Thyroid gland (tissue), 4 donors: Measurements from ENCODE around the gene LPCAT2. TPM values are rescaled to one million over a fixed set of nuclear protein-coding genes. Genes with fewer than 3 reads are reported as not detected.

ENCODE experiments used
- DNase-seq, 2 donors: peaks; one replicate each; pipeline ENCODE4 v3.0.0-alpha.2; 2019
- H3K27ac ChIP-seq, 3 donors: fragments of 200-600 bp; sonication (generic); 1 replicate in 2 of 3; 2 replicates in 1 of 3; pipeline ENCODE4 v1.5.1; 2016 to 2019; ENCODE audit warnings: mild to moderate bottlenecking in 1 of 3, moderate library complexity in 1 of 3
- H3K27me3 ChIP-seq: fragments of 200-600 bp; sonication (generic); one replicate; pipeline ENCODE4 v1.5.1; 2019
- H3K36me3 ChIP-seq, 2 donors: fragments of 200-600 bp; sonication (generic); one replicate each; pipeline ENCODE4 v1.5.1; 2016 to 2019
- H3K4me1 ChIP-seq, 2 donors: fragments of 200-600 bp; sonication (generic); one replicate each; pipeline ENCODE4 v1.5.1; 2017 to 2019
- H3K4me3 ChIP-seq, 3 donors: fragments of 200-600 bp; sonication (generic); replicated peaks in 1 of 3; 1 replicate in 2 of 3; 2 replicates in 1 of 3; pipeline ENCODE4 v1.5.1; 2016; ENCODE audit warnings: mild to moderate bottlenecking in 1 of 3
- H3K9me3 ChIP-seq: fragments of 200-600 bp; sonication (generic); one replicate; pipeline ENCODE4 v1.5.1; 2017
- POLR2A ChIP-seq, 2 donors: fragments of 450-650 bp; IDR thresholded peaks; one replicate each; pipeline ENCODE4 v1.6.1; 2017; ENCODE audit warnings: antibody characterized with exemption in 2 of 2, mild to moderate bottlenecking in 2 of 2, moderate library complexity in 1 of 2
- WGBS, 2 donors: methylation state at CpG; one replicate each; pipeline ENCODE4 v1.1.5; 2017; 5-methylcytosine and 5-hydroxymethylcytosine counted together
- intact Hi-C: fragments of 100-400 bp; cut with DNase I; formaldehyde crosslinking; loops from one replicate; pipeline ENCODE4 v1.15.1; 2023
- total RNA-seq, 4 donors: library from RNA; depleted of rRNA; stranded (reverse); fragments of >200 nt; gene quantifications; one replicate each; pipeline ENCODE4 v1.2.3, GENCODE V29; 2016
- TF ChIP-seq, protein P1 (sequence below), 6 experiments: fragments of 200-600 bp in 3 of 6; fragments of 450-650 bp in 3 of 6; sonication (generic) in 3 of 6; IDR thresholded peaks; one replicate each; pipeline ENCODE4 v1.5.1; 2016 to 2019; ENCODE audit warnings: antibody characterized with exemption in 6 of 6, mild to moderate bottlenecking in 2 of 6, inconsistent platforms in 1 of 6, moderate library complexity in 1 of 6

Gene LPCAT2
- total RNA-seq, 4 donors from 2014 or later: 115 to 274 (median 214) TPM

DNA sequence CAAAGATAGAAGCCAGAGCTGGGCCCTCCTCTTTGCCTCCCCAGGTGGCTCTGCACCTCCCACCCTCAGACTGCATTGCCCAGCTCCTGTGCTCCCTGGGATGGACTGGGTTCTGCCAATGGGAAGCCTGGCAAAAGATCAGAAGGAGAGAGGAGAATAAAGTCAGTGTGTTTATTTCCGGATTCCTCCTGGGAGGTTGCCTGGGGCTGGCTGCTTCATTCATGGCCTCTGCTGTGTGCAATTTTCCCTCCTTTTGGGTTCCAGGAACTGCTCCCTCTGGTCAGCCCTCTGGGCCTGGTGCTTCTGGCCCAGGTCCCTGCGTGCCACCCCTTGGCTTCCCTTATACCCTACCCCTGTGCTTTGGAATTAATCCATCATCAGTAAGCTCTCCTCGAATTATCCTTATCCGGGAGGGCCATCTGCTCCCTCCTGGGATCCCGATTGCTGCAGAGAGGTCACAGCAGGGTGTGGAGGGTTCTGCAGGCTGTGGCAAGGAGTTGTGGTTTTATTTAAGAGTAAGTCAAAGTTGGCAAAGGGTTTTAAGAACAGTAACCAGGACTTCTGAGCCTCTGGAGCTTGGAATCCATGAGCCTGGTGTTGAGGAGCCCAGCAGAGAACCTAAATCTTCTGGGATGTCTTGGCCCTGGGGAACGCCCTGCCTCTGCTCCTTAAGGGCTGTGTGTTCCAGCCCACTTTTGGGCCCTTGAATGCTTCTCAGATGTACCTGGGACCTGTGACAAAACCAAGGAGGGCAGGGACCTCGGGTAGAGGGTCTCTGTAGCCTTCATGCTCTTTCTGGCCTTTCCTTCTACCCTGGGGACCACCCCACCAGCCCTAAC, 38.1 kb upstream of the LPCAT2 start:
- intact Hi-C loops: no loop called here
- Histone ChIP-seq H3K27me3 (no peaks in the 10 kb centered on the region), H3K4me3 (no peak overlapping the region), H3K27ac (peak overlapping the region; percentile 9 to 65 (median 14)), H3K36me3 (no peaks in the 10 kb centered on the region), H3K9me3 (no peaks in the 10 kb centered on the region), H3K4me1 (peaks cover 19 to 21% of the 10 kb centered on the region in 2 donors)
- peak in 1 of 2 donors; percentile 20 for DNase-seq
- TF ChIP-seq, protein P1, sequence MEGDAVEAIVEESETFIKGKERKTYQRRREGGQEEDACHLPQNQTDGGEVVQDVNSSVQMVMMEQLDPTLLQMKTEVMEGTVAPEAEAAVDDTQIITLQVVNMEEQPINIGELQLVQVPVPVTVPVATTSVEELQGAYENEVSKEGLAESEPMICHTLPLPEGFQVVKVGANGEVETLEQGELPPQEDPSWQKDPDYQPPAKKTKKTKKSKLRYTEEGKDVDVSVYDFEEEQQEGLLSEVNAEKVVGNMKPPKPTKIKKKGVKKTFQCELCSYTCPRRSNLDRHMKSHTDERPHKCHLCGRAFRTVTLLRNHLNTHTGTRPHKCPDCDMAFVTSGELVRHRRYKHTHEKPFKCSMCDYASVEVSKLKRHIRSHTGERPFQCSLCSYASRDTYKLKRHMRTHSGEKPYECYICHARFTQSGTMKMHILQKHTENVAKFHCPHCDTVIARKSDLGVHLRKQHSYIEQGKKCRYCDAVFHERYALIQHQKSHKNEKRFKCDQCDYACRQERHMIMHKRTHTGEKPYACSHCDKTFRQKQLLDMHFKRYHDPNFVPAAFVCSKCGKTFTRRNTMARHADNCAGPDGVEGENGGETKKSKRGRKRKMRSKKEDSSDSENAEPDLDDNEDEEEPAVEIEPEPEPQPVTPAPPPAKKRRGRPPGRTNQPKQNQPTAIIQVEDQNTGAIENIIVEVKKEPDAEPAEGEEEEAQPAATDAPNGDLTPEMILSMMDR (IDR thresholded peaks at IDR 0.05): no peak
- no peak for TF ChIP-seq POLR2A (IDR thresholded peaks at IDR 0.05)
- 67 to 75% methylated on average over 7 of the region's 7 CpGs for WGBS, 2 donors

DNA sequence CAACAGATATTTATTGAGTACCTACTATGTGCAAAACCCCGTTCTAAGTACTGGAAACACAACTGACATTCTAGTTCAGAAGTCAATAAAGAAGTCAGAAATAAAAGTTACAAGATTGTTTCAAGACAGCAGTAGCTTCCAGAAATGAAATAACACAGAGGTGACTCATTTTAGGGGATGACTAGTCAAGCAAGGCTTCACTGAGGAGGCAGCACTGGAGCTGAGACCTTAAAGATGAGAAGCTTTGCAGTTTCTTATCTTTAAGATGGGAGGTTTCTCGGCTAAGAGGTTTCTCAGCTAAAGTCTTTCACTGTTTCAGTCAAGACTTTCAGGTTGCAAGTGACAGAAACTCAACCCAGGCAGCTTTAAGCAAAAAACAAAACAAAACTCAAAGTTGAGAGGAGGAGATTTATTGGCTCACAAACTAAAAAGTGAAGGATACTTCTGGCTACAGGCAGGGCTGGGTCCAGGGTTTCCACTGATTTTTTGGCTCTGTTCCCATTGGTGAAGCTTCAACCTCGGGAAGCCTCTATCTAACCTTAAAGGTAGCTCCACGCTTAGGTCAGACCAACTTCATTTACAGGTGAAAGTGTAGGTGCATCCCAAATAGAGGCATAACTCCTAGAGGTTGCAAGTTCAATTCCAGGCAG, 37.3 kb upstream of the LPCAT2 start:
- H3K27me3 ChIP-seq: no peaks in the 10 kb centered on the region
- 68 to 69% methylated on average over 4 of the region's 4 CpGs for WGBS, 2 donors
- intact Hi-C loops: no loop called here

DNA sequence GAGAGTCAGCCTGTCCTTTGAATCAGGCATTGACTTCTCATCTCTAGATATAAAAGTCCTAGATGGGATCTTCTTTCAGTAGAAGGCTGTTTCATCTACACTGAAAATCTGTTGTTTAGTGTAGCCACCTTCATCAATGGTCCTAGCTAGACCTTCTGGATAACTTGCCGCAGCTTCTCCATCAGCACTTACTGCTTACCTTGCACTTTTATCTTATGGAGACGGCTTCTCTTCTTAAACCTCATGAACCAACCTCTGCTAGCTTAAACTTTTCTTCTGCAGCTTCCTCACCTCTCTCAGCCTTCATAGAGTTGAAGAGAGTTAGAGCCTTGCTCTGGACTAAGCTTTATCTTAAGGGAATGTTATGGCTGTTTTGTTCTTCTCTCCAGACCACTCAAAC, 35.3 kb upstream of the LPCAT2 start:
- no peak for DNase-seq
- TF ChIP-seq POLR2A (IDR thresholded peaks at IDR 0.05): no peak
- TF ChIP-seq, protein P1 (IDR thresholded peaks at IDR 0.05): no peak
- H3K9me3 ChIP-seq: no peaks in the 10 kb centered on the region
- intact Hi-C loops: no loop called here
- no peaks in the 10 kb centered on the region for H3K36me3 ChIP-seq
- no peak overlapping the region for H3K27ac ChIP-seq
- H3K4me3 ChIP-seq: no peak overlapping the region
- 94% methylated on average over 2 of the region's 2 CpGs for WGBS, 2 donors
- peaks cover 22 to 25% of the 10 kb centered on the region in 2 donors for H3K4me1 ChIP-seq
- H3K27me3 ChIP-seq: no peaks in the 10 kb centered on the region

More for the DNA sequence above, 37.3 kb upstream of the LPCAT2 start:
- TF ChIP-seq, protein P1 (IDR thresholded peaks at IDR 0.05): no peak
- no peak for TF ChIP-seq POLR2A (IDR thresholded peaks at IDR 0.05)
- peak overlapping the region in 2 of 3 donors; percentile 9 to 65 for H3K27ac ChIP-seq
- peaks cover 22 to 24% of the 10 kb centered on the region in 2 donors for H3K4me1 ChIP-seq
- H3K4me3 ChIP-seq: no peak overlapping the region
- H3K36me3 ChIP-seq: no peaks in the 10 kb centered on the region
- no peaks in the 10 kb centered on the region for H3K9me3 ChIP-seq
- no peak for DNase-seq

DNA sequence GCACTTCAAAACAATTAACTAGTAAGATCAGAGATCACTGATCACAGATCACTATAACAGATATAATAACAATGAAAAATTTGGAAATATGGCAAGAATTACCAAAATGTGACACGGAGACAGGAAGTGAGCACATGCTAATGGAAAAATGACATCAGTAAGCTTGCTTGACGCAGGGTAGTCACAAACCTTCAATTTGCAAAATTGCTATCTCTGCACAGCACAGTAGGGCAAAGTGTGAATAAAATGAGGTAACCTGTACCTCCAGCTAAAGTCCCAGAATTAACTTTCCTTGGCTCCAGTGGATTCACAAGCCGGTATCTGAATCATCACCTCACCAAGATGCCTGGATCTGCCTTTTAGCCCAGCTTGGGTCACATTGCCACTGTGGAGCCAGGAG, 34.1 kb upstream of the LPCAT2 start:
- TF ChIP-seq POLR2A (IDR thresholded peaks at IDR 0.05): no peak
- TF ChIP-seq, protein P1 (IDR thresholded peaks at IDR 0.05): no peak
- no peaks in the 10 kb centered on the region for H3K36me3 ChIP-seq
- H3K4me1 ChIP-seq: peaks cover 22 to 31% of the 10 kb centered on the region in 2 donors
- WGBS, 2 donors: 86 to 91% methylated on average over 3 of the region's 3 CpGs
- H3K27me3 ChIP-seq: no peaks in the 10 kb centered on the region
- H3K9me3 ChIP-seq: no peaks in the 10 kb centered on the region
- no peak for DNase-seq
- H3K4me3 ChIP-seq: no peak overlapping the region
- H3K27ac ChIP-seq: no peak overlapping the region
- intact Hi-C loops: no loop called here

DNA sequence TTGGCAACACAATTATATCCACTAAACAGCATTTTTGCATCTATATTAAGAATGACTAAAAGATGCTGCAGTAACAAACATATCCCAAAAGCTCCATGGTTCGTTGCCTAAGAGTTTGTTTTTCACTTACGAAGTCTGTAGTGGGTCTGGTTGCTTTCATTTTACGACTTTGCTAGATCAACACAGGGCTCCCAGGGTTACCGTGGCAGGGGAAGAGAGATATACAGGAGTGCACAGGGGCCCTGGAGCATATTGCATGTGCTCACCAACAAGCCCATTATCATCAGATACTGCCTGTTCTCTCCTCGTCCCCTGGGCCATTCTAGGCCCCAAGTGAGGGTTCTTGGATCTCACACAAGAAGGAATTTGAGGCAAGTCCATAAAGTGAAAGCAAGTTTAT, 33.0 kb upstream of the LPCAT2 start:
- peaks cover 21 to 30% of the 10 kb centered on the region in 2 donors for H3K4me1 ChIP-seq
- H3K27me3 ChIP-seq: no peaks in the 10 kb centered on the region
- H3K36me3 ChIP-seq: no peaks in the 10 kb centered on the region
- H3K27ac ChIP-seq: peak overlapping the region in 2 of 3 donors; percentile 49 to 64
- TF ChIP-seq POLR2A (IDR thresholded peaks at IDR 0.05): no peak
- TF ChIP-seq, protein P1 (IDR thresholded peaks at IDR 0.05): no peak
- H3K4me3 ChIP-seq: no peak overlapping the region
- 25 to 26% methylated on average over 5 of the region's 5 CpGs for WGBS, 2 donors
- peak; percentile 56 to 63 for DNase-seq
- intact Hi-C loops: no loop called here
- no peaks in the 10 kb centered on the region for H3K9me3 ChIP-seq
